GM19351 (cell line): Measurements from ENCODE around the gene GTF2F2.
"Not testable (repeated sequence)": the region's sequence is repeated elsewhere in the genome, so short reads cannot be mapped to it uniquely, and the experiment has no call there.

Experiments used
- ATAC-seq: cut with Tn5 transposase; IDR thresholded peaks from one replicate; pipeline ENCODE4 v1.9.1; 2021; ENCODE audit warnings: mild to moderate bottlenecking, moderate library complexity; ENCODE audit not compliant: unreplicated experiment

Gene GTF2F2

DNA sequence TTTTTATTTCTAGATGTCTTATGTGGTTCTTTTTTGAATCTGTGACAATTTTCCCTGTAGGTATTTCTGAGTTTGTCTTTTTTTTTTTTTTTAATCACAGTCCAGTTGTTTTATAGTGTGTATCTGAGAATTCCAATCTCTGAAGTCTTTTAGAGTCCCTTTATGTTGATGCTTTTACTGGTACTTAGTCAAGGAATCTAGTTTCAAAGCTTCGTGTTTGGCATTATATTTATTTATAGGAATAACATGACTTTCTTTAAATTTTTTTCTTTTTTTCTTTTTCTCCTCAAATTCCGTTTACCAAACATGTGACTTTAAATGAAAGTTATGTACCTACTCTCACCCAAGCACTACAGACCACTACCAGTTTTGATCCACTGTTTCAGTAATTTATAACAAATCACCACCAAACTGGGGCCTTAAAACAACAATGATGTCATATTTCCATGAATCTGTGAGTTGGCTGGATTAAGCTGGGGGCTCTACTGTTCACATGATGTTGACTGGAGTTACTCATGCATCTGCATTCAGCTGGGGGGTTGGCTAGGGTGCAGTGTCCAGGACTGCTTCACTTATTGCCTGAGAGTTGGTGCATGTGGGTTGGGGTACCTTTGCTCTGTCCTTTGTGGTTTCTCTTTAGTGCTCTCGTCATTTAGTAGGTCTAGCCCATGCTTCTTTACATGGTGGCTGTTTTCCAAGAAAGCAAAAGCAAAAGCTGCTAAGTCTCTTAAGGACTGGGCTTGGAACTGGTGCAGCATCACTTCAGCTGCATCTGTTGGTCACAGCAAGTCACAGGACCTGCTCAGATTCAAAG lies 58.2 kb downstream of the GTF2F2 start:
- ATAC-seq, result no peak

DNA sequence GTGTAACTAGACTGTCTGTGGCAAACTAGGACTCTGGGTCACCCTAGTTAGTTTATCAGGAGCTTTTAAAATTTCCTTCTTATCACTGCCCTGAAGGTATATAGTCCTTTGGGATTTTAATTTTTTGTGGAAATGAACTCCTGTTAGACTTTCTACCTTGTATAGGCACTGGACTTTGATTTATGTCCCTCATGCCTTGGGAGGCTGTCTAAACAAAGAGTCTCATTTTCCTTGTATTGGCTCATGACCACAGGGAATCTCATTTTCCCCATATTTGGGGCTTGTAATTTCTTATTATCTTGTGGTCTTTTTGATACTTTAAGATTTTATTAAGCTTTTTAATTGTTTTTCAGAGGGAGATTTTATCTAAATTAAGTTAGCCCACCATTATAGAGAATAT lies 59.1 kb downstream of the GTF2F2 start:
- no peak for ATAC-seq

DNA sequence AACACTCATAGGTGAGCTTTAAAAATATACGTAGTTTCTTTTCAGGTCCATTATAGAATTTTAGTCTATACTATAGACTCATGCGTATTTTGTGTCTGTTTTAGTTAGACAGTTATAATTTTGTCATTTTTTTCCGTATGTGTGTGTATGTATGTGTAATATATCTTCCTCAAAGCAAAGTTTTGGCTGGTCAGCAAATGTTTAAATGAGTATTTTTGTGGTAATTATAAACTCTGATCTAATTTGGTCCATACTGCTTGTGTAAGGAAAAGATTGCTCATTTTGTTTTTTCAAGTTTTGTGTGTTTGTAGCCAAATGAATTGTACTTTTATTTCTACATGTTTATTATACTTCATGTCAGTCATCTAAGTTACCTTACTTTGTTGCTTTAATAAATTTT lies 60.0 kb downstream of the GTF2F2 start:
- ATAC-seq, result no peak

DNA sequence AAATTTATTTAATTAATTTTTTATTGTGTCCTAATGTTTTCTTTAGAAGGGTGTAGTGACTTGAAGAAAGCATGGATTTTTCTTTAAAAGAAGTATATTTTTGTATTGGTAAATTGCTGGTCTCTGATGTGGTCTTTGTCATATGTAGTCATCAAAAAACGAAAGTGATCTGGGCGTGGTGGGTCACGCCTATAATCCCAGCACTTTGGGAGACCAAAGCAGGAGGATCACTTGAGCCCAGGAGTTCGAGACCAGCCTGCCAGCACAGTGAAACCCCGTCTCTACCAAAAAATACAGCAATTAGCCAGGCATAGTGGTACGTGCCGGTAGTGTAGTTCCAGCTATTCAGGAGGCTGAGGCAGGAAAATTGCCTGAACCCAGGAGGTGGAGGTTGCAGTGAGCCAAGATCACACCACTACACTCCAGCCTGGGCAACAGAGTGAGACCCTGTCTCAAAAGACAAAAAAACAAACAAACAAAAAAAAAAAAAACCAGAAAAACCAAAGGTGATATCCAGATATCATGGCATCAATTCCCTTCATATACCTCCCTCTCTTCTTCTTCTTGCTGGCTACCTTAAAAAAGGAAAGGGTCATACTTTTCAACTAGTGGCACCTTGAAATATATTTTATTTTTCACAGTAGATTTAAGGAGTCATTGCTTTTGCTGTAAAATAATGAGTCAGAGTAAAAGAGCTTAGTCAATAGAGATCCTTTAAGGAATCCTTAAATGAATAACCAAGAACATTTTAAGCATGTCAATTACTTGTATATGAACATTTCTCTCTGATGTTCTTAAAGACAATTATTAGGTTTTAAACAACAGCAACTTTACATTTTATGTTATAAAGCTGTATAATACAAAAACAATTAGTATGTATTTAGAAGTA lies 60.6 kb downstream of the GTF2F2 start:
- ATAC-seq, result no peak

DNA sequence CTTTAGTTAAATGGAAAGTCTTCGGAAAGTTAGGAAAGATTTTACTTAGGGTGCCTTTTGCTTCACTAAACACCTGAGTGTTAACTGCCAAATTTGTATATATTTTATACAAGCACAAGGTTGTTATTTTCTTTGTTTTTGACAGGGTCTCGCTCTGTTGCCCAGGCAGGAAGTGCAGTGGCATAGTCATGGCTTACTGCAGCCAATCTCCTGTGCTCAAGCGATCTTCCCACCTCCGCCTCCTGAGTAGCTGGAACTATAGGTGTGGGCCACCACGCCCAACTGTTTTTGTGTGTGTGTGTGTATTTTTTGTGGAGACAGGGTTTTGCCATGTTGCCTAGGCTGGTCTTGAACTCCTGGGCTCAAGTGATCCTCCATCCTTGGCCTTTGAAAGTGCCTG lies 64.4 kb downstream of the GTF2F2 start:
- no peak for ATAC-seq

DNA sequence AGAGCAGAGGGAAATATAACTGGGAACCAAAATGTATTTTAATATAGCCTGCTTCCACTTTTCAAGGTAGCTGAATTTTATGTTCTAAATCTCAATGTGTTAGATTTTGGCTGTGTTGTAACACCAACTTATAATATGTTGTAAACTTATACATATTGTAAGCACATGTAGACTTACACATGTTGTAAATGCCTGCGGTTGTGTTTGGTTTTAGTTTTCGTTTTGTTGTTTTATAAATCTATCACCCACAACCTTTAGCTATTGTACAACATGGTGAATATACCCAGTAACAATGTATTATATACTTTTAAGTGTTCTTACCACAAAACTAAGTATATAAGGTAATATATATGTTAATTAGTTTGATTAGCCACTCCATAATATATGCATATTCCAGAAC lies 65.0 kb downstream of the GTF2F2 start:
- ATAC-seq, result no peak

DNA sequence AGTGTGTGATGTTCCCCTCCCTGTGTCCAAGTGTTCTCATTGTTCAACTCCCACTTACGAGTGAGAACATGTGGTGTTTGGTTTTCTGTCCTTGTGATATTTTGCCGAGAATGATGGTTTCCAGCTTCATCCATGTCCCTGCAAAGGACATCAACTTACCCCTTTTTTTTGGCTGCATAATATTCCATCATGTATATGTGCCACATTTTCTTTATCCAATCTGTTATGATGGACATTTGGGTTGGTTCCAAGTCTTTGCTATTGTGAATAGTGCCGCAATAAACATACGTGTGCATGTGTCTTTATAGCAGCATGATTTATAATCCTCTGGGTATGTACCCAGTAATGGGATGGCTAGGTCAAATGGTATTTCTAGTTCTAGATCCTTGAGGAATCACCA lies 68.8 kb downstream of the GTF2F2 start:
- ATAC-seq, result not testable (repeated sequence)

DNA sequence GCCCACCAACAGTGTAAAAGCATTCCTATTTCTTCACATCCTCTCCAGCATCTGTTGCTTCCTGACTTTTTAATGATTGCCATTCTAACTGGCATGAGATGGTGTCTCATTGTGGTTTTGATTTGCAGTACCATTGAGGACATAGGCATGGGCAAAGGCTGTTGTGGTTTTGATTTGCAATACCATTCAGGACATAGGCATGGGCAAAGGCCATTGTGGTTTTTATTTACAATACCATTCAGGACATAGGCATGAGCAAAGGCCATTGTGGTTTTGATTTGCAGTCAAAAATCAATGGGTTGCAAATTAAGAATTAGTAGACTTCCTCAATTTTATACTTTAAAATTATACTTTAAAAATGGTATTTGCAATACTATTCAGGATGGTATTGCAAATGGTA lies 69.2 kb downstream of the GTF2F2 start:
- ATAC-seq, result not testable (repeated sequence)

DNA sequence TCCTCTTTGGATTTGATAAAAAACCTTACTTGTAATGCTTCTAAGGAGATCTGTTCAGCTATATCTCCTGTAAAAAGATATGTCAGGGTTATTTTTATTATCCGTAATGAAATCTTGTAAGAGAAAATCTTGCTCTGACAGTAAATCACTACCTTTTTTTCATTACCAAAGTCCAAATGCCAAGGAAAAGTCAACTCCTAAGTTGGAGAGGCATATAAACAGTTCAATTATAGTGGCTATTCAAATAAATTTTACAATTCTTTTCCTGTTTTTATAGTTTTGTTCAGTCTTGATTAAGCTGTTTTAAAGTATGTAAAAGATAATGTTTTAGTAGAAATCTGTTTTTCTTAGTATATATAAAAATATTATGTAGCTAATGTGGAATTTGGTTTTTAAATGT lies 71.6 kb downstream of the GTF2F2 start:
- no peak for ATAC-seq

DNA sequence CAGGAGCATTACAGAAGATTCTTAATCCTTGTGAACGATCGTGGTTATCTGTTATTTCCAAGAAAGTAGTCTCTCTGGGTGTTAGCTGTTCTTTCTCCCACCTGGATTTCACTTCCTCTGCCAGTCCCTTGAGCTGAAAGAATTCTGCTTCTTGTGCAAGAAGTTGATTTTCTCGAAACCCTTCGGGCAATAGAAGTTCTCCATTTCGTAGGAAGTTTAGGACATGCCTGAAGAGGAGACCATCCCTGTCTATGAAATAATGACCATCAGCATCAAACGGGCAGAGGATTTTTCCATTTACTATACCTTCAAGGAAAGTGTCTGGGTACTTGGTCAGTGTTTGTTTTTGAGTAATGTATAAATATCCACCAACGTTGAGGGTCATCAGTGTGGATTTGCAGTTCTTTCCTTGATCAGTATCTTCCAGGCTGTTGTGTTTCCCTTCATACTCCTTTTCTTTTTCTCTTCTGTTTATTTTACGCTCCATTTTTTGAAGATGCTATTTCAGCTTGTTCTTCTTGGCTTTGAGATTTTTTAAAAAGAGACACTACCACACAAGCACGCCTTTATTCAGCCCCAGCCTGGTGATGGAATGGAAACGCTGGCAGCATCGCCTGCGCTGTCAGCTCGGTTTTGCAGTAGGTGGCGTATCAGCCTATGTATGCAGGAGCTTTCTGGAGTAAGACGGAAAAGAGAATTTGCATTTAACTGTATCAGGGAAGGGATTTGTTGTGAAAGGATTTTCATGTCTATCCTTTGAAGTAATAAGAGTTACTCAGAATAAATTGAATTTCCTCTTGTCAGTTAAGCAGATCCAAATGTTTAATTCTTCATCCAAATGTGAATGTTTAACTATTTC lies 74.0 kb downstream of the GTF2F2 start:
- no peak for ATAC-seq

DNA sequence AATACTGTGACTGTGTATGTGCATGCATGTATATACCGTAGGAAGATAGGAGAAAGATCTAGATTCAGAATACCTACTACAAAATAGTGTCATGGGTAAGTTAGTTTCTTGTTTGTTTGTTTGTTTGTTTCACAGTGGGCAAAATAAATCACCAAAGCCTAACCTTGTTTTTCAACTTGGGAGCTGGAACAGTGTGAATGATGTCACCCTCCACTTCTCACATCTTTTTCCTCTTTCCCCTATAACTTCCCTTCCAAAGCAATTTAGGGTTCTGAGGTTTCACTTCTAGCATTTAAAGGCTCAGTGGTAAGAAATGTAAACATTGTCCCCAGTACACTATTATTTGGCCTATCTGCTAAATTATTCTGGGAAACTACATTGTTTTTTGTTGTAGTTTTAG lies 75.1 kb downstream of the GTF2F2 start:
- ATAC-seq, result no peak

DNA sequence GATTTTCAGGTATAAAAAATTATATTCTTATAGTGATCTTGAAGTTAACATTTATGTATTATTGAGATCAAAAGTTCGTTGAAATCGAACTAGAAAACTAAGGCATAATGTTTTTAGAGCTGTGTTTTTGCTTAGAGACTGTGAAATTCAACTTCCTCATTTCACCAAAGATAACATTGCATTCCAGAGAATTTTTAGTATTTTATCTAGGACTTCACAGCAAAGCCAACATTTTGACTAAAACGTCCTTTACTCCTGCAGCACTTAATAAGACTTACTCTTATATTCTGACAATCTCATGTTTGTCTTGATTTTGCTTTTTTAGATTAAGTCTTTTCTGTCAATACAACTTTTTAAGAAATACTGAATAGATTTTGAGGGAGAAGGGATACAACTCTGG lies 75.8 kb downstream of the GTF2F2 start:
- no peak for ATAC-seq

DNA sequence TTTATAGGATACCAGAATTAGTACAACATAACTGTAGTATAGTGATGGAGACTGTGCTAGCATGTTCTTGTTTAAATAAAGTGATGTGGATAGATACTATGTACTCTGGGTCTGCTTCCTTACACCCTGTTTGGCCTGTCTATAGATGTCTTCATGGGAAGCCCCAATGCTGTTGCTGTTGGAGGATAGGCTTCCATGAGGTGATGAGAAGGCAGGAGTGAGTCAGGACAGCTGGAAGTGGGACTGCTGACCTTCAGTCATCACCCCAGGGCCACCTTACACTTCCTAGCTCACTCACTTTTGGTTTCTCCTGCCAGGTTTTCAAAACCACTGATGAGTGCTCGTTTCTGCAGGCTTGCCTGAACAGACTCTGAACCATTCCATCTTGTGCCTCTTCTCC lies 76.3 kb downstream of the GTF2F2 start:
- ATAC-seq, result no peak

DNA sequence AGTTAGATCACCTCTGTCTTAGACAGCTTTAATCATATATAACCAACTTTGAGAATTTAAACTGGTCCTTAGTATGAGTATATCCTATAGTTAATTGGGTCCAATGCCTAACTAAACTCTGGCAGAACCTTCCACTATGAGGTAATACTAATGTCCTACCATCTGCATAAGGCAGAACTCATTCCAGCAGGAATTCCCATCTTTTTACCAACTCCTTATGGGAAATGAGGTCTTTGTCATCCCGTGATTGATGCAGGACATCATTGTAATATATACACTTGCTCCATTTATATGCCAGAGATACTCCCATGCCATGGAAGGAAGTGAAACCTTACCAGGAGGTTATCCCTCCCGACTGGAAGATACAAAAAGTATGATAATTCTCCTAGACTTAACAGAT lies 77.7 kb downstream of the GTF2F2 start:
- ATAC-seq, result no peak

DNA sequence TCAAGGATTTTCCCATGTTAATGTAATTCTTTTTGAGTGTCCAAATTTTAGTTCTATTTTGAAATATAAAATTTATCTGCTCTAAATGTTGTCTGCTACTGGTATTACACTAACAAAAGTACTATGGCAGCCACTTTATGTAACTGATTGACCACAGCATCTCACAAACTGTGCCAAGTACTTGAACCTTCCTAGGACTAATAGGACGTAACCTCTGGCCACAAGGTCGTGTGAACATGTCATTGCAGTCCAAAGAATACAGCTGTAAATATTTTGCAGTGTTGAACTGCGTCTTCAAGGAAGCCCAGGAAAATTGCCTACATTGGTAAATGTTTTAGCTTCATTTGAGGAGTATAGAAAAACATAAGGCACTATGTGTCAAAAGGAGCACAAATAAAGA lies 78.6 kb downstream of the GTF2F2 start:
- no peak for ATAC-seq

DNA sequence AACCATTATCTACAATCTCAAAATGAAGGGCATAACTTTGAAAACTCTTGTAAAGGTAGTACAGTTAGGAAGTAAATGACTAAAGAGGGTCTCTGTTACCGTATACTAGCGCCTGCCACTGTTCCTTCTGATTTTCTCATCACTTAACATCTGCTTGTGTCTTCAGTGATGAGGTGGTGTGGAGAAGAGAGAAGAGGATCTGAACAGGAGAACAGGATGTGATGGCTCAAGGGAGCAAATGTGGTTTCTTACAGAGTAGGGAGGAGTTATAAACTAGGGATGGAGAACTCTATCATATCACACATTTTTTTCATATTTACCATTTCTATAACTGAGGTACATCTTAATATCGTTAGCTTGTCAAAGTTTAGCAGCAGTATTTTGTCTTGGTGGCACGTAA lies 79.4 kb downstream of the GTF2F2 start:
- no peak for ATAC-seq

DNA sequence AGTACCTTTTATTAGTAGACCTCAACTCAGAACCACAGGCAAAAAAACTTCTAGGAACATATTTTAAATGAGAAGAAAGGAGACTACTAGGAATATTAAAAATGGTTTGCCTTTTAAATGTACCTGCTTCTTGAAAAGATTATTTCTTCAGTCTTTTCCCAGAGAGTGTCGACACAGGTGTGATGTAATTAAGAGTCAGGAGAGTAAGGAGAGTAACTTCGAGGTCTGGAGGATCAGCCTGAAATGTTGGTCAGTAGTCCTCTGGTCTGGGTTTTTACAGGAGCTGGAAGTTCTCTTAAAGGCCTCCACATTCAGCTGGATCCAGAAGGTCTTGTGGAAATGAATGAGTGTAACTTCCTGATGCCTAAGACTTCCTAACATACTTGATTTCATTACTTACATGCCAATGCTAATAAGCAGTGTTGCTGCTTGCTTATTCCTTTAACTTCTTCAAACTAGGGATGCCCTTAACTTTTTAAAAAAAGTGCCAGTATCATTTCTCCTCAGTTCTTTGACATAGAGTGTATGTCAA lies 80.5 kb downstream of the GTF2F2 start, which contains the start of gene KCTD4:
TSS of gene KCTD4 (minus strand) at position 345 of the 532 bp plus-strand sequence. CDS start 6,478 bp downstream, outside the sequence.
- ATAC-seq, result no peak

DNA sequence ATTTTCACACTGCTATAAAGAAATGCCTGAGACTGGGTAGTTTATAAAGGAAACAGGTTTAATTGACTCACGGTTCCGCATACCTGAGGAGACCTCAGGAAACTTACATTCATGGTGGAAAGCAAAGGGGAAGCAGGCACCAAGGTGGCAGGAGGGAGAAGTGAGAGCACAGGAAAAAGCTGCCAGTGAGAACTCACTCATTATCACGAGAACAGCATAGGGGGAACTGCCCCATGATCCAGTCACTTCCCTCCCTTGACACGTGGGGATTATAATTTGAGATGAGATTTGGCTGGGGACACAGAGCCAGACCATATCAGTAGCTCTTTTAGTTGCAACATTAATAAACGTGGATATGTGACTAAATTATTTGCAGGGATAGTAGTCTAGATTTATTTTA lies 84.8 kb downstream of the GTF2F2 start:
- ATAC-seq, result no peak

DNA sequence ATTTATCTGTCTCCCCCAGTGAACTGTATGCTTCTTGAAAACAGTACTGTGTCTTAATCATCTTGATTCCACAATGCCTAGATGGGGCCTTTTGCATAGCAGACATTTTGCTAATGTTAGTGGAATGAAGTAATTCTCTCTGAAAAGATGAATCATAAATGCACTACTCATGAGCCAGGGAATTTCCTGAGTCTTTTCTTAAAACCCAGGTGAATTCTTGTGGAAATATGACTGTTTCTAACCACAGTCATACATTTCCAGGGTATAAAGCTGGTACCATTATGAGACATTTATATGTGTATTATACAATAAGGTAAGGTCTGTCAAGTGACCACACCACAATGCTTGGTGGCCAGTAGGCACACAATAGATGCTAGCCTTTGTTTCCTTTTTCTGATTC lies 86.0 kb downstream of the GTF2F2 start:
- ATAC-seq, result peak; percentile 59

DNA sequence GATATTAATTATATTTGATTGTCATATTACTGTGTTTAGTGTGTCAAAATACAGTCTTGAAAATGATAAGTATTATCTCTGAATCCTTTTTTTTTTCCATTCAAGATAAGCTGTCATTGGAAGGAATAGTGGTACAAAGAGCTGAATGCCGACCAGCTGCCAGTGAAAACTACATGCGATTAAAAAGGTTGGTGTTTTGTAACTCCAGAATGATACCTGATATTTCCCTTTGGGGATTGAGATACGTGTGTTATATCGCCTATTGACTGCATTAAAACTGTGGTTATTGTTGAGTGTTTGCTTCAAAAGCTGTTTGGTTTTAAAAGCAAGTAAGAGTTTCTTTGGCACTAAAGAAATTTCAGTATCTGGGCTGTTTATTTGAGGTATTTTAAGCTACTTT lies 87.0 kb downstream of the GTF2F2 start:
- ATAC-seq, result no peak

DNA sequence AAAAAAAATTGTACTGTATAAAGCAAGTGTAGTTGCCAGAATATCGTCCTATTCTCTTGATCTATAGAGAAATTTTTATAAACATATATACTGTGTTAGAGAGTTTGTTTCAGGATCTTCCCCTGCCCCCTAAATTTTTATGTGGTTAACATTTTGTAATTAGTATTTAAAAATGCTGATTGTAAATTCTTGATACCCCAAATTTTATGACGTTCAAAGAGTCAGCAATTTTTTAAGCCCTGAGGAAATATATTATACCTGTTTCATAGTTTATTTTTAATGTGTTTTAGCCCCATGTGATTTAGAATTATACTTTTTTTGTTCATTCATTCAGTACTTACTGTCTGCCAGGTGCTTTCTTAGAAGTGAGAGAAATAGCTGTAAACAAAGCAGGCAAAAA lies 87.8 kb downstream of the GTF2F2 start:
- no peak for ATAC-seq
